RWPE1 (cell line): Measurements from ENCODE around the gene ATG4D.
A peak's percentile ranks its signal among the peaks of the same experiment; 100 is the strongest.

Experiments
- CTCF ChIA-PET: fragments of 350-600 bp; sonication (Branson Sonifier 250); formaldehyde crosslinking; extraction: SDS; loops from one replicate; lab custom pipeline; 2021; lab: Yijun Ruan, JAX
- POLR2A ChIA-PET: fragments of 400-600 bp; formaldehyde crosslinking; extraction: SDS; loops from one replicate; lab custom pipeline; 2020; ENCODE audit warnings: antibody characterized with exemption; ENCODE audit not compliant: low non-redundant PET; lab: Yijun Ruan, JAX
- DNase-seq: peaks from one replicate; pipeline ENCODE4 v3.0.0; 2012; ENCODE audit warnings: low spot score
- H3K27ac ChIP-seq: fragments of 450-650 bp; 2 replicates; pipeline ENCODE4 v1.5.1; 2017
- TF ChIP-seq, protein P1 (sequence below): fragments of 450-650 bp; conservative IDR thresholded peaks from 2 replicates; pipeline ENCODE4 v1.5.1; 2017; ENCODE audit warnings: low read depth, mild to moderate bottlenecking

Gene ATG4D

DNA sequence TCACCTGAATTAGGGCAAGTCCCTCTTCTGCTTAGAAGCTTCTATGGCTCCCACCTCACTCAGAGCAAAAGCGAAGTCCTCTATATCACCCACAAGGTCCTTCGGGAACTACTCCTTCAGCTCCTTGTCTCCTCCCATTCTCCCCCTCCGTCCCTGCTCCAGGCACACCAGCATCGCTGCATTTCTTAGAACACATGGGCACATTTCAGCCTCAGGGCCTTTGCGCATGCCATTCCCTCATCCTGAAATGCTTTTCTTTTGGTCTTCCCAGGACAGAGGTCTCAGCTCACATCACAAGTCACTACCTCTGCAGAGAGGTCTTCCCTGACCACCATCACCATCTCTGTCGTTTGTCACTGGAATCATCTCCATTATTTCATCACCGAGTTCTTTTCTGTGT is 30.5 kb upstream of the ATG4D start:
- TF ChIP-seq, protein P1, sequence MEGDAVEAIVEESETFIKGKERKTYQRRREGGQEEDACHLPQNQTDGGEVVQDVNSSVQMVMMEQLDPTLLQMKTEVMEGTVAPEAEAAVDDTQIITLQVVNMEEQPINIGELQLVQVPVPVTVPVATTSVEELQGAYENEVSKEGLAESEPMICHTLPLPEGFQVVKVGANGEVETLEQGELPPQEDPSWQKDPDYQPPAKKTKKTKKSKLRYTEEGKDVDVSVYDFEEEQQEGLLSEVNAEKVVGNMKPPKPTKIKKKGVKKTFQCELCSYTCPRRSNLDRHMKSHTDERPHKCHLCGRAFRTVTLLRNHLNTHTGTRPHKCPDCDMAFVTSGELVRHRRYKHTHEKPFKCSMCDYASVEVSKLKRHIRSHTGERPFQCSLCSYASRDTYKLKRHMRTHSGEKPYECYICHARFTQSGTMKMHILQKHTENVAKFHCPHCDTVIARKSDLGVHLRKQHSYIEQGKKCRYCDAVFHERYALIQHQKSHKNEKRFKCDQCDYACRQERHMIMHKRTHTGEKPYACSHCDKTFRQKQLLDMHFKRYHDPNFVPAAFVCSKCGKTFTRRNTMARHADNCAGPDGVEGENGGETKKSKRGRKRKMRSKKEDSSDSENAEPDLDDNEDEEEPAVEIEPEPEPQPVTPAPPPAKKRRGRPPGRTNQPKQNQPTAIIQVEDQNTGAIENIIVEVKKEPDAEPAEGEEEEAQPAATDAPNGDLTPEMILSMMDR, result no peak
- POLR2A ChIA-PET, result interaction anchor here (1.1 kb wide), 1 partner anchor 35 kb away, joined by 8 read pairs; no protein-coding TSS in a partner anchor
- peak overlapping the region; percentile 93; the same call in 1 of the 2 replicates for H3K27ac ChIP-seq
- CTCF ChIA-PET, result no interaction called here
- no peak for DNase-seq

DNA sequence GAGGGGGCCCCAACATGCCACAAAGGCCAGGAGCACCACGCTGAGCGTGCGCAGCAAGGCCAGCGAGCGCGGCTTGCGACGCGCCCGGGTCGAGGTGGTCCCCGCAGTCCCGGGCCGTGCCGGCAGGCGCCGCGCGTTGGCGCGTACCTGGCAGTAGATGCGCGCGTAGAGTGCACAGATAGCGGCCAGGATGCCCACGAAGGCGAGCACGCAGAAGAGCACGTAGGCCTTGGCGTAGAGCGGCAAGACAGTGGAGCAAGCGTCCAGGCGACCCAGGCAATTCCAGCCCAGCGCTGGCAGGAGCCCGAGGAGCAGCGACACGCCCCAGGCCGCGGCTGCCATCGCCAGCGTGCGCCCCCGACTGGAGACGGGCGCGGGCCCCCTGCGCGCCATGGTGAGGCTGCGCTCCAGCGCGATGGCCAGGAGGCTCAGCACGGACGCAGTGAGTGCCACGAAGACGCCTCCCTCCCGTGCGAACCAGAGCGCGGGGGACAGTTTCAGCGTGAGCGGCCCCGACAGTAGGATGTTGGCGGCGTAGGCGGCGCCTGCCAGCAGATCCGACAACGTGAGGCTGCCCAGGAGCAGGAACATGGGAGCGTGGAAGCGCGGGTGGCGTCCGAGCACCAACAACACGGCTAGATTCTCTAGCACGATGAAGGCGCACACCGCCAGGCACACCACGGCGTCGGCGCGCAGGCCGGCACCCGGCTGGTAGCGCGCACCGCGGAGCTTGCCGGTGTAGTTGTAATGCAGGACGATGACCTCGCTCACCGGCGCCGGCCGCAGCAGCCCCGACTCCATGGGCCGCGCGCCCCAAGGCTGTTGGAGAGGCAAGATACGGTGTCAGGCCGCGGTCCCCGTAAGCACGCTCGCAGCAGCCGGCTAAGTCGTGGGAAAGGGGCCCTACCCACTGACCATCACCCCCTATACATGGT is 29.2 kb upstream of the ATG4D start:
- TF ChIP-seq, protein P1, result no peak
- DNase-seq, result no peak
- CTCF ChIA-PET, result no interaction called here
- peak overlapping the region; percentile 91 for H3K27ac ChIP-seq
- POLR2A ChIA-PET, result no interaction called here

DNA sequence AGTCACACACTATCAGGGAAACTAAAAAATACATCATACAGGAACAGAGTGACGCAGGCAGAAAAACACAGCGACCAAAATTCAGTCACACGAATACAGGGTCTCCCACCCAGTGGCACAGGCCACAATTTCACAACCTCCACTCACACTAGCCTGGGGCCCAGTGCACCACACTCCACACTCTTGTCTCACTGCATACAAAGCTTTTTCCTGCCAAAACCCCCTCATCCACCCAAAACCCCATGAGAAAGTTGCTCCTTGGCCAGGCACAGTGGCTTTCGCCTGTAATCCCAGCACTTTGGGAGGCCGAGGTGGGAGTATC is 27.7 kb upstream of the ATG4D start:
- POLR2A ChIA-PET, result interaction anchor here (0.7 kb wide), 1 partner anchor 20 kb away, joined by 5 read pairs; no protein-coding TSS in a partner anchor
- TF ChIP-seq, protein P1, result no peak
- CTCF ChIA-PET, result interaction anchor here (1.7 kb wide), 2 partner anchors 11 to 32 kb away, joined by 5 to 8 read pairs; no protein-coding TSS in a partner anchor
- no peak for DNase-seq
- H3K27ac ChIP-seq, result peak overlapping the region; percentile 91

DNA sequence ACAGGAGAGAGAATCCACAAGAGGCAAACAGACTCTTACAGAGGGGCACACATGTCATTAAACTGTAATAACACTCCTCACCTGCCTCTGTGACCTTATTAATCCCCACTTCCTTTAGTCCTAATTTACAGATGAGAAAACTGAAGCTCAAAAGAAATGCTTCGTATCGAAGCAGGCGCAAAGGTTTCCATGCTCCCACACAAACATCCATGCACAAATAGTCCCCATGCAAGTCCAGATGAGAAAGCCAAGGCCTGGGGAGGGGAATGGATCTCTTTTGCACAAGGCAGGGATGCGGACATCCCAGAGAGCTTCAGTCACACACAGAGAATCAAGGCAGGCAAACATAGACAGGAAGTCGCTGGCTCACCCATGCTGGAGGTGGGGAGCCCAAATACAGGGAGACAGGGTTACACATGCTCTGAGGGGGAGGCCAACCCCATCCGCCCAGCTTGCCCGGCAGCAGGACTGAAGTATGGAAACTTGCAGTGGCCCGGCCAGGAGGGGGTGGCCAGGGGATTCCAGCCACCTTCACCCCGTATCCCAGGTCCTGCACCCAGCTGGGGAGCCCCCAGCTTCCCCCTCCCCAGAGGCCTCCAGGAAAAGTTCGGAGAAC is 26.9 kb upstream of the ATG4D start:
- H3K27ac ChIP-seq, result peak overlapping the region; percentile 91
- CTCF ChIA-PET, result interaction anchor here (0.6 to 2.0 kb wide), 4 partner anchors 9 to 33 kb away, joined by 3 to 8 read pairs (median 6); no protein-coding TSS in a partner anchor
- POLR2A ChIA-PET, result interaction anchor here (0.7 to 1.0 kb wide), 4 partner anchors 8 to 36 kb away, joined by 3 to 5 read pairs (median 4); no protein-coding TSS in a partner anchor
- TF ChIP-seq, protein P1, result no peak
- DNase-seq, result peak; percentile 72

DNA sequence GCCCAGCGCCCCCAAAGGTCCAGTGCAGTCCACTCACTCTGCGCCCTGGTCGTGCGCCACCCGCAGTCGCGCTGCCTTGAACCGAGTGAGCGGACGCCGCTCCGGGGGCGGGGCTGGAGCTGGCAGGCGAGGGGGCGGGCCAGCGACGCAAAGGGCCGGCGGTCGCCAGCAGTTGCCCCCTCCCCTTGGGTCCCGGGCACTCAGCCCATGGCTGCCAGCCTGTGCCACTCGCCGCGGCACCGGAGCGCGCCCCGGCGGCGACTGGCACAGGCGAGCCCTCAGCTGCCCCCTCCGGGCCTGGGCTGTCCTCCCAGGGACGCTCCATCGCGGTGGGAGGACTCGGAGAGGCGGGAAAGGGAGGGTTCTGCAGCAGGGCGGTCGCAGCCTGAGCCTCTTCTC is 26.3 kb upstream of the ATG4D start, which contains the start of gene S1PR5:
S1PR5 (minus strand) TSS at position 87 of the 399 bp plus-strand sequence. CDS start 2,436 bp downstream, outside the sequence.
- peak within 1 kb of the TSS; percentile 91 for H3K27ac ChIP-seq
- ChIA-PET CTCF (interaction anchor here (0.6 to 2.0 kb wide), 5 partner anchors 9 to 187 kb away, joined by 3 to 8 read pairs (median 5); no protein-coding TSS in a partner anchor), POLR2A (interaction anchor here (0.7 to 1.0 kb wide), 3 partner anchors 9 to 35 kb away, joined by 3 to 5 read pairs (median 4); no protein-coding TSS in a partner anchor)
- no peak for DNase-seq
- TF ChIP-seq, protein P1, result no peak
